ENCODE measurements around the gene MEGF6. TPM values are rescaled to one million over a fixed set of nuclear protein-coding genes. Genes with fewer than 3 reads are reported as not detected.

MEGF6 gene
- total RNA-seq, 6 experiments from 2014 or later = 2.2 to 9.6 (median 4.4) TPM

DNA sequence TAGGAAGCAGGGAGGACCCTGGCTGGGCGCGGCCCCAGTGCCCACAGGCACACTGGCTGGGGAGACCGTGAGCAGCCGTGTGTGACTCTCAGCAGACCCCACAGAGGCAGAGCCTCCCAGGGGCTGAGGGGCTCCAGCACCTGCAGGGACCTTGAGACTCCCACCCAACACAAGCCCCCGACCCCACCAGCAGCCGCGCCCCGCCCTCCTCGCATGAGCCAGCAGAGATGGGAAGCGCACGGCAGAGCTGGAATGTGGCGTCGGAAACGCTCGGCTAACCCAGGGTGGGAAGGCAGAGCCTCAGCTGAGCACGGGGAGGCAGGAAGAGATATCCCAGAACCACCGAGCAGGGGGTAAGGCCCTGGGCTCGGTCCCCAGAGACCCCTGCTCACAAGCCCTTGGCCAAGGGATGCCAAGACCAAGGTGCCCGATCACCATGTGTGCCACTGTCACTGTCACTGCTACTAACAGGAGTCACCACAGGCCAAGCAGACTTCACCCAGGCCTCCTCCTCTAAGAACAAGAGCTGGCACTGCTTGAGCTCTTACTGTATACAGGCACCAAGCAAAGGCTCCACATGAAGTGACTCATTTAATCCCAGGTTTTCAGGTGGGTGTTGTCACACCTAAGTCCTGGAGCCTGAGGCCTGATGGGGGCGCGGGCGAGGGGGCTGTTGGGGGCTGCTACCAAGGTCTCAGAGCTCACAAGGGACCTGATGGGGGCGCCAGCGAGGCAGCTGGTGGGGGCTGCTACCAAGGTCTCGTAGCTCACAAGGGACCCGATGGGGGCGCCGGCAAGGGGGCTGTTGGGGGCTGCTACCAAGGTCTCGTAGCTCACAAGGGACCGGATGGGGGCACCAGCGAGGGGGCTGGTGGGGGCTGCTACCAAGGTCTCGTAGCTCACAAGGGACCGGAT lies 20.1 kb downstream of the MEGF6 start:
- Histone ChIP-seq H3K27ac (no peak overlapping the region), H3K36me3 (no peaks in the 10 kb centered on the region), H3K9me3 (no peaks in the 10 kb centered on the region), H3K4me3 (no peak overlapping the region), H3K27me3 (no peaks in the 10 kb centered on the region), H3K4me1 (no peaks in the 10 kb centered on the region)
- TF ChIP-seq POLR2A (IDR thresholded peaks at IDR 0.05) = no peak
- TF ChIP-seq, protein P1, sequence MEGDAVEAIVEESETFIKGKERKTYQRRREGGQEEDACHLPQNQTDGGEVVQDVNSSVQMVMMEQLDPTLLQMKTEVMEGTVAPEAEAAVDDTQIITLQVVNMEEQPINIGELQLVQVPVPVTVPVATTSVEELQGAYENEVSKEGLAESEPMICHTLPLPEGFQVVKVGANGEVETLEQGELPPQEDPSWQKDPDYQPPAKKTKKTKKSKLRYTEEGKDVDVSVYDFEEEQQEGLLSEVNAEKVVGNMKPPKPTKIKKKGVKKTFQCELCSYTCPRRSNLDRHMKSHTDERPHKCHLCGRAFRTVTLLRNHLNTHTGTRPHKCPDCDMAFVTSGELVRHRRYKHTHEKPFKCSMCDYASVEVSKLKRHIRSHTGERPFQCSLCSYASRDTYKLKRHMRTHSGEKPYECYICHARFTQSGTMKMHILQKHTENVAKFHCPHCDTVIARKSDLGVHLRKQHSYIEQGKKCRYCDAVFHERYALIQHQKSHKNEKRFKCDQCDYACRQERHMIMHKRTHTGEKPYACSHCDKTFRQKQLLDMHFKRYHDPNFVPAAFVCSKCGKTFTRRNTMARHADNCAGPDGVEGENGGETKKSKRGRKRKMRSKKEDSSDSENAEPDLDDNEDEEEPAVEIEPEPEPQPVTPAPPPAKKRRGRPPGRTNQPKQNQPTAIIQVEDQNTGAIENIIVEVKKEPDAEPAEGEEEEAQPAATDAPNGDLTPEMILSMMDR (IDR thresholded peaks at IDR 0.05) = no peak
- DNase-seq (no peak), ATAC-seq (no peak)
- intact Hi-C loops (cut with DNase I) = no loop called here
- no CpG with 5 or more reads among the region's 33 CpGs for WGBS (ENCODE audit: insufficient coverage, low coverage, low lambda C conversion rate, missing lambda C conversion rate)

DNA sequence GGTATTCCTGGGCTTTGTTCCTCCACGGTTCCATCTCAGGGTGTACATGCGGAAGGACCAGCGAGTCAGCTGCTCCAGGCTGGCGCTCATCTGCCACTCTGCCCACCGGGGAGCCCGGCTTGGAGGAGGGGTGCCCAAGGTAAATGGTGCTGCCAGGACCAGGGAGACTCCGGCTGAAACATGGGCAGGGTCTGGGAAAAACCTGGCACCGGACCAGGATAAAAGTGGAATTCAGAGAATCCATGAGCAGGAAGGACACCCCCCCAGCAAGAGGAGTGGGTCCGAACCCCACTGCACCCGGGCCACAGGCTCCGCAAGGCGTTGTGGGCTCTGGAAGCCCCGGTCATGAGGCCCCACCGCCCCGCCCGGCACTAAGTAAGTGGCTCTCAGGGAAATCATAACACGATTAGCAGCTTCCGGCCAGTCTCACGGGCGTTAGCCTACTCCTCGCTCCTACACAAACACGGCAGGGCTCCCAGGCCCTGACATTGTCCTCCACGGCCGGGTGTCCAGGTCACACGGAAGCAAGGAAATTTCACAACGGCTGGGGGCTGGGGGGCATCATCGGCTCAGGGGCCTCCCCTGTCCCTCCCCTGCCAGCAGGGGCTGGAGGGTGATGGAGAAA lies 21.1 kb downstream of the MEGF6 start:
- intact Hi-C loops (cut with DNase I) = no loop called here
- DNase-seq (no peak), ATAC-seq (peak; percentile 47 to 73 (median 57))
- TF ChIP-seq POLR2A (IDR thresholded peaks at IDR 0.05) = no peak
- TF ChIP-seq, protein P1 (IDR thresholded peaks at IDR 0.05) = no peak
- H3K27me3 ChIP-seq = no peaks in the 10 kb centered on the region
- WGBS (ENCODE audit: insufficient coverage, low coverage, low lambda C conversion rate, missing lambda C conversion rate) = 72% methylated on average over 4 of the region's 27 CpGs
- no peaks in the 10 kb centered on the region for H3K36me3 ChIP-seq
- H3K9me3 ChIP-seq = no peaks in the 10 kb centered on the region
- no peak overlapping the region for H3K4me3 ChIP-seq
- no peaks in the 10 kb centered on the region for H3K4me1 ChIP-seq
- H3K27ac ChIP-seq = no peak overlapping the region

DNA sequence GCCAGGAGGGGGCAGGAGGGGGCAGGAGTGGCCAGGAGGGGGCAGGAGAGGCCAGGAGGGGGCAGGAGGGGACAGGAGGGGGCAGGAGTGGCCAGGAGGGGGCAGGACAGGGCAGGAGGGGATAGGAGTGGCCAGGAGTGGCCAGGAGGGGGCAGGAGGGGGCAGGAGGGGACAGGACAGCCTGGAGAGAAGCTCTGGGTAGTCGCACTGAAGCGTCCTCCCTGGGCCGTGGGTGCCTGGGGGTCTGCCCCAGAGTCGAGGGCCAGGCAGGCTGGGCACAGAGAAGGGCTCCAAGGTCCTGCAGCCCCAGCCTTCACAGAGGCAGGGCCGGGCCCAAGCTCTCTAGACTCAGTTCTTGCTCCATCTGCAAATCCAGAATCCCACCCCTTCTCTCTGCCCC lies 22.9 kb downstream of the MEGF6 start:
- no peak for ATAC-seq
- H3K9me3 ChIP-seq = no peaks in the 10 kb centered on the region
- H3K36me3 ChIP-seq = no peaks in the 10 kb centered on the region
- H3K27me3 ChIP-seq = no peaks in the 10 kb centered on the region
- H3K4me3 ChIP-seq = no peak overlapping the region
- no peak overlapping the region for H3K27ac ChIP-seq
- DNase-seq = no peak
- no peaks in the 10 kb centered on the region for H3K4me1 ChIP-seq
- no peak for TF ChIP-seq POLR2A (IDR thresholded peaks at IDR 0.05)
- TF ChIP-seq, protein P1 (IDR thresholded peaks at IDR 0.05) = no peak
- WGBS (ENCODE audit: insufficient coverage, low coverage, low lambda C conversion rate, missing lambda C conversion rate) = 68% methylated on average over 3 of the region's 5 CpGs
- intact Hi-C loops (cut with DNase I) = no loop called here

DNA sequence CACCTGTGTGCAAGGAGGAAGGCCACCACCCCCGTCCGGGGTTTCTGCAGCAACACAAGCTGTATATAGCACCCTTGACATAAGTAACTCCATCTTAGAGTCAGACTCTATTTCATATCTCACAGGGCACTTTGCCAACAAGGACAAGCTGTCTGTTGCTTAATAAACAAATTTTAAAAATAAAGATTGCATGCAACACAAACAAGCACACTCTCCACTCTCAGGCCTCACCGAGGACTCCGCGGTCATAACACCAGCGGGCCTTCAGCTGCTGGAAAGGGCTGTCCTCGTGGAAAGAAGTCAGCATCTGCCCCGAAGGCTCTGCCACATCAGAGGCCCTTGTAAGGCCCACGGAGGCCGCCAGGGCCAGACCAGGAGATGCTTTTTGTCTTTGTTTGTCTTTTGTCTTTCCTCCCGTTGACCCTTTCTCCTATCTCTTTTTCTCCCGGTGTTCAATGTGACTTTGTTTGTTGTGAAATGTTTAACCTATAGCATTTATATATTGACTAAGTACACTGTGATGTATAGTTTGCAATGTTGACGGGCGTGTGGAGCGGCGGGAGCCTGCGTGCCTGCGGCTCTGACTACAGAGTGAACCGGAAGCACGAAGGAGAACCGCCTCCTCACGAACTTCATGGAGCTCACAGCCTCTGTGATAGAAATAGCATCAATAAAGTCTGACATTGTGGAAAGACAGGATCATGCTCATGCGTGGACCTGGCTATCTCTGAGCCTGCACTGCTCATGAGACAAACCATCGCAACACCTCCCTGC lies 24.1 kb downstream of the MEGF6 start:
- no peaks in the 10 kb centered on the region for H3K4me1 ChIP-seq
- H3K27me3 ChIP-seq = no peaks in the 10 kb centered on the region
- no peaks in the 10 kb centered on the region for H3K9me3 ChIP-seq
- intact Hi-C loops (cut with DNase I) = no loop called here
- H3K36me3 ChIP-seq = no peaks in the 10 kb centered on the region
- WGBS (ENCODE audit: insufficient coverage, low coverage, low lambda C conversion rate, missing lambda C conversion rate) = 59% methylated on average over 14 of the region's 24 CpGs
- TF ChIP-seq, protein P1 (IDR thresholded peaks at IDR 0.05) = no peak
- no peak for TF ChIP-seq POLR2A (IDR thresholded peaks at IDR 0.05)
- no peak overlapping the region for H3K4me3 ChIP-seq
- no peak for DNase-seq
- ATAC-seq = no peak
- no peak overlapping the region for H3K27ac ChIP-seq

Measured in right lobe of liver (tissue), 6 donors.